ENCODE measurements around the gene DPYD.

- TF ChIP-seq CTCF (conservative IDR thresholded peaks at IDR 0.05): no peak
- TF ChIP-seq ZFX (IDR thresholded peaks at IDR 0.05): no peak
Observed at GRCh38 chr1:97500760-97501159, 420.1 kb downstream of the DPYD start.

Measured in C4-2B (cell line).